AG04449 (cell line): Measurements from ENCODE around the gene ARID4B.
"Not testable (repeated sequence)": the region's sequence is repeated elsewhere in the genome, so short reads cannot be mapped to it uniquely, and the experiment has no call there.

ENCODE experiments used
- CTCF ChIA-PET: fragments of 350-600 bp; formaldehyde crosslinking; extraction: SDS; loops from one replicate; lab custom pipeline; 2021; ENCODE audit warnings: antibody characterized with exemption; lab: Yijun Ruan, JAX
- POLR2A ChIA-PET: fragments of 400-600, 350-600 bp; formaldehyde crosslinking; extraction: SDS; loops from one replicate; lab custom pipeline; 2020; ENCODE audit warnings: antibody characterized with exemption, inconsistent platforms; lab: Yijun Ruan, JAX
- DNase-seq: peaks from one replicate; pipeline ENCODE4 v3.0.0-alpha.2; 2010; ENCODE audit warnings: low read depth, low spot score
- H3K4me3 ChIP-seq: 2 replicates; pipeline ENCODE4 v1.5.1; 2011; ENCODE audit warnings: low read depth, mild to moderate bottlenecking, control low read depth, low read length
- TF ChIP-seq, protein P1 (sequence below): IDR thresholded peaks from one replicate; pipeline ENCODE4 v1.5.1; 2011; ENCODE audit warnings: mild to moderate bottlenecking, moderate library complexity, low read length, control low read depth, inconsistent platforms; ENCODE audit not compliant: insufficient read depth; ENCODE audit errors: missing control alignments

ARID4B gene

GRCh38 chr1:235367000-235367908 is 39.3 kb upstream of the ARID4B start, which contains the start of gene TBCE:
Gene TBCE, plus strand, starts transcription at chr1:235367427. Its CDS starts 12,623 bp downstream, at chr1:235380050.
- ChIA-PET CTCF (interaction anchor here (1.3 kb wide), 1 partner anchor 10 kb away, joined by 3 read pairs; no protein-coding TSS in a partner anchor), POLR2A (interaction anchor here (0.6 to 1.3 kb wide), 3 partner anchors 37 to 207 kb away, joined by 3 to 4 read pairs (median 3); partner anchors contain the start of genes B3GALNT2 and RBM34)
- TF ChIP-seq, protein P1, sequence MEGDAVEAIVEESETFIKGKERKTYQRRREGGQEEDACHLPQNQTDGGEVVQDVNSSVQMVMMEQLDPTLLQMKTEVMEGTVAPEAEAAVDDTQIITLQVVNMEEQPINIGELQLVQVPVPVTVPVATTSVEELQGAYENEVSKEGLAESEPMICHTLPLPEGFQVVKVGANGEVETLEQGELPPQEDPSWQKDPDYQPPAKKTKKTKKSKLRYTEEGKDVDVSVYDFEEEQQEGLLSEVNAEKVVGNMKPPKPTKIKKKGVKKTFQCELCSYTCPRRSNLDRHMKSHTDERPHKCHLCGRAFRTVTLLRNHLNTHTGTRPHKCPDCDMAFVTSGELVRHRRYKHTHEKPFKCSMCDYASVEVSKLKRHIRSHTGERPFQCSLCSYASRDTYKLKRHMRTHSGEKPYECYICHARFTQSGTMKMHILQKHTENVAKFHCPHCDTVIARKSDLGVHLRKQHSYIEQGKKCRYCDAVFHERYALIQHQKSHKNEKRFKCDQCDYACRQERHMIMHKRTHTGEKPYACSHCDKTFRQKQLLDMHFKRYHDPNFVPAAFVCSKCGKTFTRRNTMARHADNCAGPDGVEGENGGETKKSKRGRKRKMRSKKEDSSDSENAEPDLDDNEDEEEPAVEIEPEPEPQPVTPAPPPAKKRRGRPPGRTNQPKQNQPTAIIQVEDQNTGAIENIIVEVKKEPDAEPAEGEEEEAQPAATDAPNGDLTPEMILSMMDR: peak; percentile 12
- H3K4me3 ChIP-seq: peak within 1 kb of the TSS; percentile 85
- peak; percentile 81 for DNase-seq

DNA sequence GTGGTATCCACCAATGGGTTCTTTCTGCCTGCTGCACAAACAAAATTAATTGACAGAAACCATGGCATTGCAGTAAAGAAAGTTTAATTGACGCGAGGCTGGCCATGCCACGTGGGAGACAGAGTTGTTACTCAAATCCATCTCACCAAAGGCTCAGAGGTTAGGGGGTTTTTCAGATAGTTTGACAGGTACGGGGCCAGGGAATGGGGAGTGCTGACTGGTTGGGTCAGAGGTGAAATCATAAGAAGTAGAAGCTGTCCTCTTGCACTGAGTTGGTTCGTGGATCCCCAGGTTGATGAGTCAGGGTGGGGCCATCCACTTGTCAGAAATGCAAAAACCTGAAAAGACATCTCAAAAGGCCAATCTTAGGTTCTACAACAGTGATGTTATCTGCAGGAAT is 38.3 kb upstream of the ARID4B start:
- CTCF ChIA-PET: no interaction called here
- TF ChIP-seq, protein P1: no peak
- no peak overlapping the region for H3K4me3 ChIP-seq
- POLR2A ChIA-PET: no interaction called here
- no peak for DNase-seq

GRCh38 chr1:235364189-235364588 is 36.2 kb upstream of the ARID4B start:
- POLR2A ChIA-PET, CTCF ChIA-PET: not testable (repeated sequence)

GRCh38 chr1:235358899-235359298 is 30.9 kb upstream of the ARID4B start:
- no peak overlapping the region for H3K4me3 ChIP-seq
- POLR2A ChIA-PET: interaction anchor here (0.6 kb wide), 1 partner anchor 29 kb away, joined by 4 read pairs; no protein-coding TSS in a partner anchor
- TF ChIP-seq, protein P1: no peak
- CTCF ChIA-PET: interaction anchor here (1.8 kb wide), 1 partner anchor 57 kb away, joined by 9 read pairs; no protein-coding TSS in a partner anchor
- DNase-seq: no peak

More at GRCh38 chr1:235364189-235364588, 36.2 kb upstream of the ARID4B start:
- DNase-seq, H3K4me3 ChIP-seq: not testable (repeated sequence)

DNA sequence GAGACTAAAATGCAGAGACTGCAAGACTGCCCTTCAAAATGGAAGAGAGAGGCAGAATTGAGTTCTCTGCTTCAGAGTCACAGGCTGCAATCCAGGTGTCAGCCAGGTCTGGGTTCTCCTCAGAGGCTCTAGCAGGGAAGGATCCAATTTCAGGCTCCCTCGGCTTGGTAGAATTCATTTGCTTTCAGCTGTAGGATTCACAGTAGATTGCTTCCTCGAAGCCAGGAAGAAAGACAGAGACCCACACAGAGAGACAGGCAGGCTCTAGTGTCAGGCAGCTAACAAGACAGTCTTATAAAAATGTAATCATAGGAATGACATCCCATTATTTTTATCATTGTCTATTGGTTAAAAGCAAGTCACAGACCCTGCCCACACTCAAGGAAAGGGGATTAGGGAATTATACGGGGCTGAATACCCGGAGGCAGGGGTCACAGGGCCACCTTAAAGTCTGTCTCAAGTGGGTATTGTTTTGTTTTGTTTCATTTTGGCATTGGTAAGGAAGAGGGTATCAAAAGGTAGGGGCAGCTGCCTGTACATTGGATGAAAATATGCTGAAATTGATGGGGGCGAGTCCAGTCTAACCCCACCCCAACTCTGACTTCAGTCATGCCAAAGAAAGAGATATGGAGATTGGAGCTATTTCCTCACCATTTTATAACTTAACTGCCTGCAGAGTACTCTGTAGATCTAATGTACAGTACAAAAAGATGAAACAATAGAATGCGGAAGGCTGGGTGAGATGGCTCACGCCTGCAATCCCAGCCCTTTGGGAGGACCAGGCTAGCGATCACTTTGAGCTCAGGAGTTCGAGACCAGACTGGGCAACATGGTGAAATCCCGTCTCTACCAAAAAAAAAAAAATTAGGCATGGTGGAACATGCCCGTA is 29.8 kb upstream of the ARID4B start:
- DNase-seq: no peak
- CTCF ChIA-PET: interaction anchor here (1.0 to 1.8 kb wide), 3 partner anchors 10 to 425 kb away, joined by 3 to 9 read pairs (median 3); partner anchors contain the start of gene TBCE
- H3K4me3 ChIP-seq: no peak overlapping the region
- TF ChIP-seq, protein P1: no peak
- POLR2A ChIA-PET: interaction anchor here (0.7 kb wide), 1 partner anchor 167 kb away, joined by 3 read pairs; no protein-coding TSS in a partner anchor

GRCh38 chr1:235351898-235352297 is 23.9 kb upstream of the ARID4B start:
- DNase-seq: no peak
- no peak overlapping the region for H3K4me3 ChIP-seq
- ChIA-PET POLR2A (no interaction called here), CTCF (no interaction called here)
- TF ChIP-seq, protein P1: no peak
